GM18508 (cell line): ENCODE measurements around the gene PCDHGC4.

Source experiments
- ATAC-seq: cut with Tn5 transposase; IDR thresholded peaks from one replicate; pipeline ENCODE4 v1.9.1; 2021; ENCODE audit warnings: moderate number of reproducible peaks; ENCODE audit not compliant: insufficient read depth, unreplicated experiment

PCDHGC4 gene

DNA sequence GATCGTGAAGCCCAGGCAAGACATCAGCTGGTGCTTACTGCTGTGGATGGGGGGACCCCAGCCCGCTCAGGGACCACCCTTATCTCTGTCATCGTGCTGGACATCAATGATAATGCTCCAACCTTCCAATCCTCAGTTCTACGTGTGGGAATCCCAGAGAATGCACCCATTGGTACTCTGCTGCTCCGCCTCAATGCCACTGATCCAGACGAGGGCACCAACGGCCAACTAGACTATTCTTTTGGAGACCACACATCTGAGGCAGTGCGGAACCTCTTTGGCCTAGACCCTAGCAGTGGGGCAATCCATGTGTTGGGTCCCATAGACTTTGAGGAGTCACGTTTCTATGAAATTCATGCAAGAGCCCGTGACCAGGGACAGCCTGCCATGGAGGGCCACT is 5.0 kb downstream of the PCDHGC4 start:
- no peak for ATAC-seq

DNA sequence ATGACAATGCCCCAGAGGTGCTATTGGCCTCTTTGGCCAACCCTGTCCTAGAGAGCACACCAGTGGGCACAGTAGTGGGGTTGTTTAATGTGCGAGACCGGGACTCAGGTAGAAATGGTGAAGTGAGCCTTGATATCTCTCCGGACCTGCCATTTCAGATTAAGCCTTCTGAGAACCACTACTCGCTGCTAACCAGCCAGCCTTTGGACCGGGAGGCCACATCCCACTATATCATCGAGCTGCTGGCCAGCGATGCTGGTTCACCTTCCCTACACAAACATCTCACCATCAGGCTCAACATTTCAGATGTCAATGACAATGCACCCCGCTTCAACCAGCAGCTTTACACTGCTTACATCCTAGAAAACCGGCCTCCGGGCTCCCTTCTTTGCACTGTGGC is 5.4 kb downstream of the PCDHGC4 start:
- ATAC-seq, result no peak

DNA sequence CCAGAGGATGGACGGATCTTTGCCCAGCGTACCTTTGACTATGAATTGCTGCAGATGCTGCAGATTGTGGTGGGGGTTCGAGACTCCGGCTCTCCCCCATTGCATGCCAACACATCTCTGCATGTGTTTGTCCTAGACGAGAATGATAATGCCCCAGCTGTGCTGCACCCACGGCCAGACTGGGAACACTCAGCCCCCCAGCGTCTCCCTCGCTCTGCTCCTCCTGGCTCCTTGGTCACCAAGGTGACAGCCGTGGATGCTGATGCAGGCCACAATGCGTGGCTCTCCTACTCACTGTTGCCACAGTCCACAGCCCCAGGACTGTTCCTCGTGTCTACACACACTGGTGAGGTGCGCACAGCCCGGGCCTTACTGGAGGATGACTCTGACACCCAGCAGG is 5.9 kb downstream of the PCDHGC4 start:
- no peak for ATAC-seq

DNA sequence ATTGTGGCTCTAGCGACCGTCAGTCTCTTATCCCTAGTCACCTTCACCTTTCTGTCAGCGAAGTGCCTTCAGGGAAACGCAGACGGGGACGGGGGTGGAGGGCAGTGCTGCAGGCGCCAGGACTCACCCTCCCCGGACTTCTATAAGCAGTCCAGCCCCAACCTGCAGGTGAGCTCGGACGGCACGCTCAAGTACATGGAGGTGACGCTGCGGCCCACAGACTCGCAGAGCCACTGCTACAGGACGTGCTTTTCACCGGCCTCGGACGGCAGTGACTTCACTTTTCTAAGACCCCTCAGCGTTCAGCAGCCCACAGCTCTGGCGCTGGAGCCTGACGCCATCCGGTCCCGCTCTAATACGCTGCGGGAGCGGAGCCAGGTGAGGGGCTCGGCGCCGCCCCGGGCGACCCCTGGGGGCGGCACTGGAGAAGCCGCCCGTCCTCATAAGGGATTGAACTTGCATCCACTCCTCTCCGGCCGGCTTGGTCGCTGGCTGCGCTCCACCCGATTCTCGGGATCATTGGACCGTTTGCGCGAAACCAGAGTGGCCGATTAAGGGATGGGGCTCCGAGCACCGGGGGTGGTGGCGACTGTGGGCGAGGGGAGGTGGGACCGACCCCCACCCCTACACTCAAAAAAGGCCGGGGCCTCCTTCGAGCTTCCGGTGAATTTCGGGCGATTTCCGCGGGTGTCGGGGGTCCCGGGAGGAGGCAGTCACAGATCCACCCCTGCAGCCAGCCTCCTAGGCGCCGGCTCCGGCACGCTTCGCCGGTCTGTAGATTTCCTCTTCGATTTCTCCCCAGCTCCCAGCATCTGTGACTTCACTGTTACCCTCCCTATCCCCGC is 6.7 kb downstream of the PCDHGC4 start:
- no peak for ATAC-seq

DNA sequence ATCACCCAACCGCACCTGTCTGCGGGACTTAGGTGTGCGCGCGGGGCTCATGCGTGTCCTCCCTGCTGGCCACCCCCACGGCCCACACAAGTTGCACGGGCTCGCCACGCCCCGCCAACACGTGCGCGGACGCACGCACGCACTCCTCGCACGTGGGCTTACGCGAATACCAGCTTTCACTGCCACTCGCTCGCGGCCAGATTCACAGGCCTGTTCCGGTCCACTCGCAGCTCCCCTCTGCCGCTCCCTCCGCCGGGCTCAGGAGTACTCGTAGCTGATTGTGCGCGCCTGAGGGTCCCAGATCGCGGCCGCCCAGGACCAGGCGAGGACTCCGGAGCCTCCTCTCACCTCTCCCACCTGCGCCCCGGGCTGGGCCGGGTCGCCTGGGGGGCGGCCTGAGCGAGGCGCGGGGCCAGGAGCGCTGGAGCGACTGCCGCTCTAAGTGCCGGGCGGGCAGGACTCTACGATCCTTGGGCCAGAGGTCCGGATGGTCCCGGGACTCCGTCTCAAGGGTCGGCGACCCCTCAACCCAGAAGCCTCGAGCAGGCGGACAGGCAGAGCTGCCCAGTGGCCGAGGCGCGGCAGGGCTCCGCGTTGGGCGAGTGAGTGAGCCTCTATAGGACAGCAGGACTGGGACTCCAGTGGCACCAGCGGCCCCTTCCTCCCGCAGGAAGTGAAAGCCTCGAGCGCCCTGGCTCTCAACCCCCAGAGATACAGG is 7.5 kb downstream of the PCDHGC4 start:
- ATAC-seq, result no peak

DNA sequence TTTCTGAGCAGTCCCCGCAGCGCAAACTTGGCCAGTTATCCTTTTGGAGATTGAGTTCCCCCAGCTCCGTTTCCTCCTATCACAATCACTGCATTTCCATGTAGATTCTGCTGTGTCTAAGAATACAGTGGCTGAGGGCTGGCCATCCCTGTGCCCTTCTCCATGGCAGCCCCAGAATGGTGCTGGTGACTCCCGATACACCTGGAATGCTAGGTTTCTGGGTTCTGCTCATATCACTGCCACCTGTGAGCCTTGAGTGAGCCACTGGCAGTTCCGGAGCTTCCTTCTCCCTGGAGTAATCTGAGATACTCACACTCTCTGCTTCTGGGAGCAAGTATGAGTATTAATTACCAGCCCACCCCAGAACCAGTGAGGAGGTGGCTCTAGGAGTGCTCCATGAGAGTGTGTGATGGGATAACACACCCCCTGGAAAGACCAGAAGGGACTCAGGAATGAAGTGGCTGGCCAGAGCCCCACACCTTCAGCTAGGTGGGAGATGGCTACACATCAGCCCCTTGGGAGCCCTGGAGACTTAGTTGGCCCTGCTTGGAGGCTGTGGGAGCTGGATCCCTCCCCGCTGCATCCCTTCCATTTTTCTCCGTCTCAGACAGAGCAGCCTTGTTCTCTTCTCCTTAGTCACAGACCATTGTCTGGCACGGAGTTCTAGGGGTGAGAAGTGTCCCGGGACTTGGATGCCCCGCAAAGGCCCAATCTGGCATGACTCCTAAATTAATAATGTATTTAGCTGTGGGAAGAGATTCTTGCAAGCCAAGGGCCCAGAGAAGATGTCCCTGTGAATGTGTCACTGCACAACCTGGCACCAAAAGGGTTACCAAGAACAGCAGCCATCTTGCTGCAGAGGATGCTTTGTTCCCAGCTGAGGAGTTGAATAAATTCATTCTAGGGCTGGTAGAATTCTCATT is 8.9 kb downstream of the PCDHGC4 start:
- ATAC-seq, result no peak

DNA sequence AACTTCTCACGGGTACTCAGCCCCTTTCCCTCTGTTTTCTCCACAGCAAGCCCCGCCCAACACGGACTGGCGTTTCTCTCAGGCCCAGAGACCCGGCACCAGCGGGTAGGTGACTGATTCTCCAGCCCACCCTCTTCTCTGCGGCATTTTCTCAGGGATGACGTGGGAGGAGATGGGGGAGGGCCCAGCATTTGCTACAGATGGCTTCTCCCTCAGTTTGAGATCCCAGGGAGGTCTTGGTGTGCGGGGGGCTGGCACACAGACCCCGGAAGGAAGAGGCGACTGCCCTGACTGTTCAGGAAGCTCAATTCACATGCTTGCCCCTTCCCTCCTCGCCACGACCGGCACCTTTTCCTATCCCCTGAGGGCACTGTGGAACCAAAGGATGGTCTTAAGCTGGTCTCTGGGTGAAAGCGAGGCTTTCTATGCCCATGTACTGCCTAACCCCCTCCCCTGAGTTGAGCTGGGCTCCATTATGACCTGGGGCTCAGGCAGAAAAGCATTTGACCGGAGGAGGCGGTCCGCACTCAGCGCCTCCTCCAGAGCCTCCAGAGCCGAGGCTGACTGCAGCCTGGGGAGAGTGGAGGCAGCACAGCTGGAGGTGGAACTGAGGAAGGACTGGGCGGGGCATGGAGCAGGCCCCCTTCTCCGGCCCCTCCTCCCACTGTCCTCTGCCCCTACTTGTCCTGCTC is 10.1 kb downstream of the PCDHGC4 start:
- ATAC-seq, result no peak

DNA sequence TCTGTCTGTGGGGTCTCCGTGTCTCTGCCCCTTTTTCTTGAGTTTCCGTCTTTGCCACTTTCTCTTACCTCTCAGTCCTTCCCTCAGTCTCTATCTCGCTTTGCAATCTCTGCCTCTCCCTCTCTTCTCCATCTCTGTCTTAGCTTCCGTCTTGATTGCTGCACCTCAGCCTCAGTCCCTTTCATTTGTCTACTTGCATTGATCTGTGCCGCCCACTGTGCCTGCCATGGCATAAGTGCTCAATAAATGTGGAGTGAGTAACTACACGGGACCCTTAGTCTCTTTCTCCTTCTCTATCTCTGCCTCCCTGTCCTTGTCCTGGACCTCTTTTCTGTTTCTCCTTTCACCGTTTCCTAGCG is 10.6 kb downstream of the PCDHGC4 start:
- no peak for ATAC-seq

DNA sequence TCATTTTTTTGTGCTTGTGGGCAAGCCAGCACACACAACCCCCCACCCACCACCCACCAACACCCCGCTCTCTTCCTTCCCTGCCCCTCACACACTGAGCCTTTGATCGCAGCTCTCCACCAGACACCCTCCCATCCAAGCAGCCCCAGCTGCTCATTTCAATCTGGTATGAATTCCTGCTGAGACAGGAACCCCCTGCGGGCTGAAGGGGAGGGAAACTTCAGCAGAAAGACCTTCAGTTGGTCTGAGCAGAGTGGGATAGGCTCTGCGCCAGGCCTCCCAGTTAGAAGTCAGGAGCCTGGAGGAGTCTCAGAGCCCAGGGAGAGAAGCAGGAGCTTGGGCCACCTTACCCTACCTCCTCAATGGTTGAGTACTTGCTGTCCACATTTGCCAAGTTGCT is 11.2 kb downstream of the PCDHGC4 start:
- ATAC-seq, result no peak

DNA sequence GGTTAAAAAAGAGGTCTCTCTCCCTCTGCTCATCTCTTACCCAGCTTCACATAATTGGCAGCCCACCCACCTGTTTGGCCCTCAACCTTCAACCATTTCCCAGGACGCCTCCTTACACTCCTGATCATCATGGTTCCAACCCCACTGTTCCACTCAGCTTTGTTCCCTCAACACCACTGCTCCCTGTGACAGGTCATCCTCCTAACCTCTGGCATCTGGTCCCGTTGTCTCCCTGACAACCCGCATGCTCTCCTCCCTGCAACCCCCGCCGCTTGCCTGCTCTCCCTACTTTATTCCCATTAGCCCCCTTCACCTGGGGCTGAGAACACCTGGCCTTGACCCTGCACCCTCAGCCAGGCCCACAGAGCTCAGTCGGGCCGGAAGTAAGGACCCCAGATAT is 16.9 kb downstream of the PCDHGC4 start:
- ATAC-seq, result no peak

DNA sequence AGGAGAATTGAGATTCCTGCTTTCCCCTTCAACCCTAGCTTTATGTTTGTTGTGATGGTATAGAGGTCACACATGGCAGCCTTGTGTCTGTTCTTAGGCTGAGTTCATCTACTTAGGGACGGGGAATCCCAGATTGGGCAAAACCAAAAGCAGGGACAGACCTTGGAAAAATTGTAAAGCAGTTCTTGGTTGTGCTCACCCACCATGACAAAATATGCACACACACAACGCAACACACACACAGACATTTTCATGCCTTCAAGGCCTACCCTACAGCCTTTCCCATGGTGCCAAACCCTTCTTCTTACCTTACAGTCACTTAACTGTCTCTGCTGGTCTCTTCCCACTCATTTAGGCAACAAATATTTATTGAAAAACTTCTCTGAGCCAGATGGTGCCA is 18.9 kb downstream of the PCDHGC4 start:
- ATAC-seq, result no peak

DNA sequence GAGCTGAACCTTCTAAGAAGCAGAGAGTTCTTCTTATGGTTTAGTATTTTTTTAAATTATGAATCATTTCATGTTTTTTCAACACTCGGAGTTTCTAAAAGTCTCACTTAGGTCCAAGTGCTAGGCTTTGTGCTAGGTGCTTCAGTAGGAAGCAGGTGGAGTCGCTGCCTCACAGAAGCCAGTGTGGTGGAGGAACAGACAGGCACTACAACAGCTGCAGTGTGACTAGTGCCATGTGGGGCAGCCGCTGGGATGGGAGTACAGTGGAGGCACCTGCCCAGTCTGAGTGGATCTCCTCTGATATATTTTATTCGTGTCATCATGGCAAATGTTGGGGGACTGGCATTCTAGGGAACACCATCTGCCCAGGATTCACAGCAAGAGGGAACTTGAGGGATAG is 19.4 kb downstream of the PCDHGC4 start:
- no peak for ATAC-seq

DNA sequence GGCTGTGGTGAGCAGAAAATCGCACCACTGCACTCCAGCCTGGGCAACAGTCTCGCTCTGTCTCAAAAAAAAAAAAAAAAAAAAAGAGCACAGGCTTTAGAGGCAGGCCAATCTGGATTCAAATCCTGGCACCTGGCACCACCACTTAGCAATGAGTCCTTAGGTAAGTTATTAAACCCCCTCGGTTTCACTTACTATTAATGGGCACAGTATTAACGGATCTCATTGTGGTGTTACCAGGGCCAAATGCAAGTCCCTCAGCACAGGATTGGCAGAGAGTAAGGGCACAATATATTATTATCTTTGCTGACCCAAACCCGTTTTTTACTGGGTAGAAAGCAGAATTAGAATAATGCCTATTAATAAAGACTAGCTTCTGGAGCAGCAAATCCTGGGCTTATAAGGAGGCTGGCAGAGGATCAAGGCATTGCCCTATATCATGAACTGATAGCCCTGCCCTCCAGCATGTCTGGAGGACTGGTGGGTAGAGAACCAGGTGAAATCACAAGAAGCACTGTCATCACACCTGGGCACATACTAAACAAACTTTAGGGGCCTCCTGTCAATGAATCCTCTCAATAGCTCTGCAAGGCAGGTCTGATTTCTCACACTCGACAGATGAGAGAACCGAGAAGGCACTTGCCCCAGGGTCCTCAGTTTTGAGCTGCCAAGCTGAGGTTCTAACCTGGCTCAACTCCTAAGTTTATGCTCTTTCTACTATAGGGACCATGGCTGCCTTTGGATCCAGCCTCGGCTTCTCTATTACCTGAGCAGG is 21.7 kb downstream of the PCDHGC4 start:
- ATAC-seq, result no peak

DNA sequence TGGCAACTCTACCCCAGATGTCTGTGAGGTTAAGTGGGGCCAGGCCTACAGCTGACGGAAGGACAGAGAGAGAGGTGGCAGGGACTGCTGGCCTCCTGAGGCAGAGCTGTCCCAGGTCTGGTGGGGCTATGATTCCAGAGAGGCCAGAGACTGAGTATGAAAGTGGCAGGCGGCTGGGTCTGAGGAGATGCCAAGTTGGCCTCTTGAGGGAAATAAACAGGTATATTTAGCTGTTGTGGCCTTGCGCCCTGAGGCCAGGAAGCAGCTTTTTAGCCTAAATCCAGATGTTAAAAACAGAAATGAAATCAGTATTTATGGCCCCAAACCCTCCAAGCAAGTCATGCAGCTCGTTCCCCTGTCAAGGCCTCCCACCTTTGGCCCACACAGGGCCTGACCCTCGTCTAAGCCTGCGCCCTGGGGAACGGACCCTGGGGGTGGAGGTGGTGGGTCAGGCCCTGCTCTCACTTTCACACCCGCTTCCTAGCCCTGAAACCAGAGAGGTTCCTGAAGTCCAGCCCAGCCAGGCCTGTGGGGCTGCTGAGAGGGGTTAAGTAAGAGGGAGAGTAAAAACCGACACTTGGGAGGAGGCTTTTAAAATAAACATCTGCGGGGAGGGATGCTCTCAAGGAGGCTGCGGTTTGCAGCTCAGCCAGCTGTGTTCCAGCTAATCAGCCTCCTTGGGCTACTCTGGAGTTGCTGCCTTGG is 22.7 kb downstream of the PCDHGC4 start:
- ATAC-seq, result no peak

DNA sequence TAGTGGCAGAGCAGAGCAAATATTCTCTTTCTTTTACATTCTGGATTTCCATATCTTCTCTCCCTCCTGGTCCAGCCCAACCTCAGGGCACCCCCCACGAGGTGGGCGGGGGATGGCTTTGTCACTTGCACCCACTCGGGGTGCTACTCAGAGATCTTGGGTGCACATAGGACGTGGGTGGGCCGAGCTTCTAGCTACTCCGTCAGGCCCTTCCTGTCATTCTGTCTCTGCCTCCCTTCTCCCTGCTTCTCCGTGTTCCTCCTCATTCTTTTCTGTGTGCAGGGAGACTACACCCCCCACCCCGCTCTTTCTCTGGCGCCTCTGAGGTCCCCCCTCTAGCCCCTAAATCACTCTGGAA is 23.6 kb downstream of the PCDHGC4 start:
- no peak for ATAC-seq

DNA sequence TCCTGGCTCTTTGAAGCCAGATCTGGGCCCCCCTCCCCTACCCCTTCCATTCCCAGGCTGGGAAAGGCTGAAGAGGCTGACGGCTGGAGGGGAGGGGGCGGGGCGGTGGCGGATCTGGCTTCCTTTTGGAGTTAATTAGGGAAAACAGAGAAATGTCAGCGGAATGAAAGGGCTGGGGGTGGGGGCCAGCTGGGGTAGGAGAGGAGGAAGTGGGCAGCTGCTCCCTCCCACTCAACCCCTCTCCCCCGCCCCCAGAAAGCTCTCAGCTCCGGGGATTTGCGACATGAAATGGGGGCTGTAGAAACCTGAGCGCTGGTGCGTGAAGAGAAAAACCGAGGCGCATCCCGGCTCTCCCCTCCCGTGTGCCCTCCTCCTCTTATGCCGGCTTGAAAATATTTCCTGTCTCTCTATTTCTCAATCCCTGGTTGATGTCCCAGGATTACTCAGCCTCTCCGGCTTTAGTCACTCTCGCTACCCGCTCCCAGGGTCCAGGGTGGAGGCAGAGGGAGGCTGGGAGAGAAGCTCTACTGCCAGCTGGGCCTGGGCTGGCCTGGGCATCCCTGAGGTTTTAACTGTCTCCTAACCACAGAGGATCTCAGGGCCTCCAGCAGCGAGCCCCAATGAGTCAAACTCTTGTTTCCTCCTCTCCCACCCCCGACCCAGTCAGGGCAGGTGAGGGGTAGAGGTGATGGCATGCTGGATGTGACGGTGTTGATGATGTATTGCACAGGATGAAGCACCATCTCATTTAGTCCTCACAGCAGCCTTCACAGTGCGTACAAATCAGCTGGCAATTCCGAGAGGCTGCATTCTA is 24.2 kb downstream of the PCDHGC4 start:
- ATAC-seq, result no peak

DNA sequence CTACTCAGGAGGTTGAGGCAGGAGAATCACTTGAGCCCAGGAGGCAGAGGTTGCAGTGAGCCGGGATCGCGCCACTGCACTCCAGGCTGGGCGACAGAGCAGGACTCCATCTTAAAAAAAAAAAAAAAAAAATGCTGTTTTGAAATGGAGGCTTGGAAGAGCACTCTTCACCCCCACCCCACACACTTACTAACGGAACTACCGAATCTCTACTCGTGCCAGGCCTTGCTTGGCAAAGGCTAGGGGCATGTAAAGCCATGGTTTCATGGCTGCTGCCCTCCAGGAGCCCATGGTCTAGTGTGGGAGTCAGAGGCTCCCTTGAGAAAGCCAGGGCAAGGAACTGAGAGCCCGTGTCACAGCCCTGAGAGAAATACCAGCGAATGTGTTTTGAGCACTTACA is 25.3 kb downstream of the PCDHGC4 start:
- ATAC-seq, result no peak

DNA sequence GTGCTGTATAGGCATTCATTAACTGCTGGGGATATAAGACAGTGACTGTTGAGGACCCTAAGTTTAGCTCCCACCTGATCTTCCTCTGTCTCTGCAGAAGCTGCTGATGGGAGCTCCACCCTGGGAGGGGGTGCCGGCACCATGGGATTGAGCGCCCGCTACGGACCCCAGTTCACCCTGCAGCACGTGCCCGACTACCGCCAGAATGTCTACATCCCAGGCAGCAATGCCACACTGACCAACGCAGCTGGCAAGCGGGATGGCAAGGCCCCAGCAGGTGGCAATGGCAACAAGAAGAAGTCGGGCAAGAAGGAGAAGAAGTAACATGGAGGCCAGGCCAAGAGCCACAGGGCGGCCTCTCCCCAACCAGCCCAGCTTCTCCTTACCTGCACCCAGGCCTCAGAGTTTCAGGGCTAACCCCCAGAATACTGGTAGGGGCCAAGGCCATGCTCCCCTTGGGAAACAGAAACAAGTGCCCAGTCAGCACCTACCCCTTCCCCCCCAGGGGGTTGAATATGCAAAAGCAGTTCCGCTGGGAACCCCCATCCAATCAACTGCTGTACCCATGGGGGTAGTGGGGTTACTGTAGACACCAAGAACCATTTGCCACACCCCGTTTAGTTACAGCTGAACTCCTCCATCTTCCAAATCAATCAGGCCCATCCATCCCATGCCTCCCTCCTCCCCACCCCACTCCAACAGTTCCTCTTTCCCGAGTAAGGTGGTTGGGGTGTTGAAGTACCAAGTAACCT is 26.2 kb downstream of the PCDHGC4 start:
- no peak for ATAC-seq
